NCI-H2196 treated with DMSO at 0.1 percent for 48 hours (cell line): ENCODE data around the gene MAML1.
"Not testable (repeated sequence)": the region's sequence is repeated elsewhere in the genome, so short reads cannot be mapped to it uniquely, and the experiment has no call there.

Source experiments
- DNase-seq: peaks from one replicate; lab custom pipeline; 2025; ENCODE audit not compliant: unreplicated experiment; lab: John Stamatoyannopoulos, UW

Gene MAML1

GRCh38 chr5:179768326-179769085 lies 35.9 kb downstream of the MAML1 start:
- no peak for DNase-seq

- no peak for DNase-seq
Measured at GRCh38 chr5:179769271-179769670, 36.6 kb downstream of the MAML1 start.

DNA sequence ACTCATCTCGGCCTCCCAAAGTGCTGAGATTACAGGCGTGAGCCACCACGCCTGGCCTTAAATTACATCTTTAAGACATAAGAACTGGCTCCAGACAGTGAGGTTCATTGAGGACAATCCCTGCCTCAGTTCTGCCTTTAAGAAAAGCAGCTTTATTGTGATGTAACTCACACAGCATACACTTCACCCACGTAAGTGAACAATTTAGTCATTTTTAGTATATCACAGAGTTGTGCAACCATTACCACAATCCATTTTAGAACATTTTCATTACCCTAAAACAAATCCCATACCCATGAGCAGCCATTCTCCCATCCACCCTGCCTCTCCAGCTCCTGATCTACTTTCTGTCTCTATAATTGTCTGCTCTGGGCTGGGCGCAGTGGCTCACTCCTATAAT lies 37.2 kb downstream of the MAML1 start:
- no peak for DNase-seq

GRCh38 chr5:179771311-179771895 lies 38.8 kb downstream of the MAML1 start:
- no peak for DNase-seq

DNA sequence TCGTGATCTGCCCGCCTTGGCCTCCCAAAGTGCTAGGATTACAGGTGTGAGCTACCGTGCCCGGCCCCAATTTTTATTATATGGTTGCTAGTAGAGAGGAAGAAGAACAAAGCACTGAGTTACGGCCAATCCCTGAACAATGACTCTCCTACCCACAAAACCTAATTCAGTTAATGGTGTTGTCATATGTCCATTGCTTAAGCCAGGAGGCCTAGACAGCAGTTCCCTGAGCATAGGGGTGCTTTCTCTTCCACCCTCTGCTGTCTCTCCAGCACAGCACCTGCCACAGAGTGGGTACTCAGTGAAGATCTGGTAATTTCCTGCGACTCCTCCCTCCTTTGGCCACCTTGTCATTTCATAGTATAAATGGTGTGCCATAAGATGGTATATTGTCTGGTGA lies 39.7 kb downstream of the MAML1 start:
- no peak for DNase-seq

DNA sequence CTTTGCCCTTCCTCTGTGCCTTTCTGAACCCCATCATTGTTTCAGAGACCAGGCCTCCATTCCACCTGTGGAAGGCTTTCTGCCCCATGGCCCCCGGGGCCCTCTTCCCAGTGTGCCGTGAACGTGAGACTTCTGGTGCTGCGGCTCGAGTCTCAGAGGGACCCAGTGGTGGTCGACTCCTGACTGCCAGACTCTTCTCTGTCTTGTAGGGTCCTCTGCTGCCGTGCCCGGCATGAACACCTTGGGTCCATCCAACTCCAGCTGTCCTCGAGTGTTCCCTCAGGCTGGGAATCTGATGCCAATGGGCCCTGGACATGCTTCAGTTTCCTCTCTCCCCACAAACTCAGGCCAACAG lies 41.0 kb downstream of the MAML1 start:
- DNase-seq, result no peak

DNA sequence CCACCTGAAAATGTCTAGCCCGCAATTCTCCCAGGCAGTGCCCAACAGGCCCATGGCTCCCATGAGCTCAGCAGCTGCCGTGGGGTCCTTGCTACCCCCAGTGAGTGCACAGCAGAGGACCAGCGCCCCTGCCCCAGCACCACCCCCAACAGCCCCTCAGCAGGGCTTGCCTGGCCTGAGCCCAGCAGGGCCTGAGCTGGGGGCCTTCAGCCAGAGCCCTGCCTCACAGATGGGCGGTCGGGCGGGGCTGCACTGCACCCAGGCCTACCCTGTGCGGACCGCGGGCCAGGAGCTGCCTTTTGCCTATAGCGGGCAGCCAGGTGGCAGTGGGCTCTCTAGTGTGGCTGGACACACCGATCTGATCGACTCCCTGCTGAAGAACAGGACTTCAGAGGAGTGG lies 41.8 kb downstream of the MAML1 start:
- DNase-seq, result no peak

- no peak for DNase-seq
Measured at GRCh38 chr5:179776411-179776938, 43.9 kb downstream of the MAML1 start.

- no peak for DNase-seq
Measured at GRCh38 chr5:179777456-179777855, 44.8 kb downstream of the MAML1 start.

GRCh38 chr5:179777909-179778308 lies 45.3 kb downstream of the MAML1 start:
- DNase-seq, result no peak

DNA sequence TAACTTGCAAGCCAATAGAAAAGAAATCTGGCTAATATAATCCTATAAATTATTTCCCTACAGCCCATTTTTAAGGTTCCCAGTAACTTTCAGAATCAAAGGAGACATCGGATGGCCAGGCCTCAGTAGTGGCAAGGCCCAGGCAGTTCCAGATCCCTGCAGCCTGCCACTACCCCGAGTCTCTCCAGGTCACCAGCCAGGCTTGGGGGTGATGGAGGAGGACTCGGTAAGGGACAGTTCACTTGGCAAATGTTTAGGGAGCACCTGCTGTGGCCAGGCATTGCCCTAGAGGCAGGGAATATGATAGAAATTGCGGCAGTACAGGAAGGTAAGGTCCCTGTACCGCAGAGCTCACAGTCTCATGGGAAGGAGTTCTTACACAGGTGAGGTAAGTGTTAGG lies 46.0 kb downstream of the MAML1 start:
- DNase-seq, result no peak

- no peak for DNase-seq
Measured at GRCh38 chr5:179779826-179780225, 47.2 kb downstream of the MAML1 start.

DNA sequence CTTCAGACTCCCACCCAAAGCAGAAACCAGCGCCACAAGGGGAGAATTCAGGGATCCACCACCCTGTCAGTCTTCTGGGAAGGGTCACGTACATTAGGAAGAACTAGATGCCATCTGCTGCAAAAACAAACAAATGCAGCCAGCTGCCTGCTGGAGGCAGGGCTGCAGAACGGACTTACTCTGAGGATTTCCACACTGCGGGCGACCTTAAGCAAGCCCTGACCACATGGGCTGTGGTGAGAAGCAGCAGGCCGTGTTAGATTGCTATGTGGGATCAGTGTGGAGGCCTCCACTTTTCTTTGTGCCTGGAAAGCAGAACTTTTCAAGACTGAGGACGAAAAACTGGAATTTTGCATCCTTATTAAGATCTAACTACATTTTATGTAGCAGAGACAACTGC lies 47.7 kb downstream of the MAML1 start:
- no peak for DNase-seq

DNA sequence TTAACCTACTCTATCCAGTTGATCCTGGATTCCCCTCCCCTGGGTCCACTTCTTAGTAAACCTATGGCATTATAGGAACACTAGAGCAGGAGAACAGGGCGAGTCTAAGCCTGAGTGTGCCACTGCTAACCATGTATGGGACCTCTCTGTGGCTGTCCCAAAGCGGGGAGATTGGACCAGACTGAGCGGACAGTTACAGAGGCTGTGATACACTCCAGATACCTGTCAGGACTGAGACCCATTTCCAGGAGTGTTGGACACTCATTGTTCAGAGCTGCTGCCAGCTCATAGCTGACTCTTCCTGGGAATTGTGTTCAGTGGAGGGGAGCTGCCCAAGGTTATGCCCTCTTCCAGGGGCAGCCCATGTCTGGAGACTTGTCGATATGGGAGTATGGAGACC lies 49.2 kb downstream of the MAML1 start:
- no peak for DNase-seq

GRCh38 chr5:179783128-179783527 lies 50.5 kb downstream of the MAML1 start:
- no peak for DNase-seq

DNA sequence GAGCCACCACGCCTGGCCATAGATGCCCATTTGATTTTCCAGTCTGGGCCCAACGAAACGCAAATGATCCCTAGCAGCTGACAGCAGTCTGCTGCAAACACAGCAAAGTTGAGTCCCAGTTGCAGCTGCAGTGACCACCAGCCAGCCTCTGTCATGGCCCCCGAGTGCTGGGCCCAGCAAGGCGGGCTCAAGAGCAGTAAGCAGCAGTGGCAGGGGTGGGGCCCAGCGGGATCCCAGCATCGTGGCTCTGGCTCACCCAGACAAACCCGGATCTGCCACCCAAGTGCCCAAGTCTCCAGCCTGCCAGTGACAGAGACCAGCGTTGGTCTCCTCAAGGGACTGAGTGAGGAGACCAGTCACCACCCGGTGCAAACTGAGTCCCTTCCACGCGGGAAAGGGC lies 54.2 kb downstream of the MAML1 start:
- no peak for DNase-seq

GRCh38 chr5:179788193-179788854 lies 55.7 kb downstream of the MAML1 start:
- DNase-seq, result no peak

DNA sequence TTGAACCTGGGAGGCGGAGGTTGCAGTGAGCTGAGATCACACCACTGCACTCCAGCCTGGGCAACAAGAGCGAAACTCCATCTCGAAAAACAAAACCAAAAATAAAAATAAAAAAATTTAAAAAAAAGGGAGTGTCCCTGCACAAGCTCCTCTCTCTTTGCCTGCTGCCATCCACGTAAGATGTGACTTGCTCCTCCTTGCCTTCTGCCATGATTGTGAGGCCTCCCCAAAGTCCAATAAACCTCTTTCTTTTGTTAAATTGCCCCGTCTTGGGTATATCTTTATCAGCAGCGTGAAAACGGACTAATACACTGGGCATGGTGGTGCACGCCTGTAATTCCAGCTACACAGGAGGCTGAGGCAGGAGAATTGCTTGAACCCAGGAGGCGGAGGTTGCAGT lies 56.7 kb downstream of the MAML1 start:
- not testable (repeated sequence) for DNase-seq

- DNase-seq, result no peak
Measured at GRCh38 chr5:179791881-179792611, 59.4 kb downstream of the MAML1 start.

GRCh38 chr5:179792612-179793467 lies 60.2 kb downstream of the MAML1 start:
- no peak for DNase-seq
